ENCODE results near the gene RPS3.

RPS3 gene

DNA sequence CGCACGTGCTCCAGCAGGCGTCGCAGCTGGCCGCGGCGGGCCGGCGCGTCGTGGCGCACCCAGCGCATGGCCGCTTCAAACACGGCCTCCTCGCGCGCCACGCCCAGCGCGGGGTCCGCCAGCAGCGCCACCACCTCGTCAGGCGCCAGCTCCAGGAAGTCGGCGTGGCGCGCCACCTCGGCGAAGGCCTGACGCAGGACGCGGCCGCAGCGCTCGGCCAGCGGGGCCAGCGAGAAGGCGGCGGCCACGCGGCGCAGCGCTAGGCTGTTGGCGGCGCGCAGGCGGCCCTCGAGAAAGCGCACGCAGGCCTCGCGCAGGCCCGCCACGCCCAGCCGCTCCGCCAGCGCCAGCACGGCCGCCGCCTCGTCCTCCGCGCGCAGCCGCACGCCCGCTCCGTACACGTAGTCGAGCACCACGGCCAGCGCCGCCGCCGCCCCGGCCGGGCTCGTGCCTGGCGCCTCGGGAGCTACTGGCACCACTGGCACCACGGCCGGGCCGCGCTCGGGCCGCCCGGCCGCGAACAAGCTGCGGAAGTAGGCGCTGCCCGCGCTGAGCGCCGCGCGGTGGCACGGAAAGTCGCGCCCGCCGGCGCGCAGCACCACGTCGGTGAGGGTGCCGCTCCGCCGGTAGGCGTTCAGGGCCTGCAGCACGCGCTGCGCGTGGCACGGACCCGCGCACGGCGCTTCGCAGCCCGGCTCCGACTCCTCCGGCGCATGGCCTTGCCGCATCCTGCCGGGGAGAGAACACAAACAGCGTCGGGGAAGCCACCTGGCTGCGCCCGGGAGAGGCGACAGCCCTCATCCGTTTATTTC lies 30.8 kb downstream of the RPS3 start:
- TF ChIP-seq POLR2A (IDR thresholded peaks at IDR 0.05; ENCODE audit: low read depth, low read length), result no peak
- DNase-seq (ENCODE audit: insufficient read length, low spot score) (no peak), FAIRE-seq (no peak)

DNA sequence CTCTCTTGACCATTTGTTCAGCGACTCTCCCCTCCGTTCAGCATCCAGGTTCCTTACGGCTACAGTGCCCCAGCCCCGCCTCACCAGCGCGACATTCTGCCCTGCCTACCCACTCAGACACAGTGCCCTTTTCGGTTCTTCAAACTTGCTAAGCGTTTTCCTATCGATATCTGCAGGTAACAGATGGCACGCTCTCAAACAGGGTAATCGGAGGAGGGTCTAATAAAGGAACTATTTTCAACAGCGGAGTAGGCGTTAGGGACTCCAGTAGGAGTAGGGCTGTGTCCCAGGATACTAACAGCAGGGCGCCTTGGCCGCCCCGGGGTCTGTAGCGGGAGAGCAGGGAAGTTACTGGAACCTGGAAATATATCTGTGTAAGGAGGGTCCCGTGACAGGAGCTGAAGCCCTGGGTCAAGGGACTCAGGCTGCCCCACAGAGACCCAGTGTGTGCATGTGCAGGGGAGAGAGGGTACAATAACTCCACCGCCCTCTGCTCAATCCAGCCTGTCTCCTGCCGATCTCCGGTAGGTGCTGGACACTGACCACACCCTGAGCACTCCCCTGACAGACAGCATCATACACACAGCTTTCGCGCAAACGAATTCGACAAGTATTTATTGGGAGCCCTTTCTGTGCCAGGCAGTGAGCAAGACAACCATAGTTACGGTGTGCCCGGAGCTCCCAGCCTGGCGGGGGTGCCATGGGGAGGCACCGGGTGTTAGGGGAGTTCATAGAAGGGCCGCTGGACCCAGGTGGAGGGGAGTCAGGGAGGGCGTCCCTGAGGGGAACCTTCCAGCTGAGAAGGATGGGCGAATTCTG lies 31.6 kb downstream of the RPS3 start:
- TF ChIP-seq POLR2A (IDR thresholded peaks at IDR 0.05; ENCODE audit: low read depth, low read length), result no peak
- FAIRE-seq (no peak), DNase-seq (ENCODE audit: insufficient read length, low spot score) (no peak)

DNA sequence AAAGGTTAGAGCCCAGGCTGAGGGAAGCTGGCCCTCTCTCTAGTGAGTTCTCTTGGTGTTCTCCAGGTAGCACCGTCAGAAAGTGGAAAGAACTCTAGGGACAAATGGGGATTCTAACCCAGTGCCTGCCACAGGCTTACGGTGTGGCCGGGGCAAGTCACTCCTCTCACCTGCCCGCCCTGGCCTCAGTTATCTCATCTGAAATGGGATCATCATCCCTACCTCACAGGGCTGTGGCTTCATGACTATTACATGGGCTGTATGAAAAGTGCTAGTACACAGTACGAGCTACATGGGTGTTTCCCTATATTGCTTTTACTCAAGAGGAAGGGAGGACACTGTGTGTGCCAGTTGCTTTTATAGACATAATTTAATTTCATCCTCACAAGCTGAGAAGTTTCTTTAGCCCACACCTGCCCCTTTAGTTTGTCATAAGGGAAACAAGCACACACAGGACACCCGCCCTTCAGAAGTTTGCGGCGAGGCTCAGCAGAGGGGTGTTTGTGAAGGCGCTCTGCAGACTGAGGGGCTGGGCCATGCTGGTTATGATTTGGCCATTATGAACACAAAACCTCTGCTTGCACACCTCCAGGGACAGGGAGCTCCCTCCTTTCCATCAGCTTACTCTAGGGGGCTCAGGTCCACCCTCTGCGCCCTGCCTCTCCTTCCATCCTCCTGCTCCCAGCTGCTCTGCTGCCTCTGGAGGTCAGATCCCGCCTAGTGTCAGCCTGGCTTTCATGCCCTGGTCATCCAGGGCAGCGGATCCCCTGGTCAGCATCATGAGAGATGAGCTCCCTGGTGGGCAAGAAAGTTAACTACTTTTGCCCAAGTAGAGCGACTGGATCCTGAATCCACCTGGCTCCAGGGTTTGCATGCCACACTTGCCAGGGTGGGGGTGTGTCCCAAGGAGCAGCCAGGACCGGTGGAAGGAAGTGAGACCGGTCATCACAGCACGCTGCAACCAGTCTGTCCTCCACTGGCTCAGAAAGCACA lies 32.5 kb downstream of the RPS3 start:
- FAIRE-seq (no peak), DNase-seq (ENCODE audit: insufficient read length, low spot score) (no peak)
- TF ChIP-seq POLR2A (IDR thresholded peaks at IDR 0.05; ENCODE audit: low read depth, low read length), result no peak

DNA sequence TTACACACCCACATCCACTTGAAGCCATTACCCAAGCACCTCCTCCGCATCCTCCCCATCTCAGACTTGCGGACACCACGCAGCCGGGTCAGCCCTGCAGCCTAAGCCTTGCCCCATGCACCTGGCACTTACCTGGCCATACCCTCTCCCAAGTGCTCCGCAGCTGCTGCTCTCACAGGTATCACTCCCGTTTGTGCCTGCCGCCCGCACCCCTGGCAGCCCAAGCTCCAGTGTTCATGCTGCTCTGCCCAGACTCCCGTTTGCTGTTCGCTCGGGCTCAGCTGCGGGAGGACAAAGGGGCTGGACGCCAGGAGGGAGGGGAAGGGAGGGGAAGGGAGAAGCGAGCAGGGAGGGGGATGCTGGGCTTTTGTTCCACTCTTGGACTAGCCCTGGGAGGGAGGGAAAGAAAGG lies 33.6 kb downstream of the RPS3 start, which contains the start of gene KLHL35:
Gene KLHL35 (minus strand): TSS at position 293 of the 411 bp plus-strand sequence. CDS start 2,574 bp downstream, outside the sequence.
- TF ChIP-seq POLR2A (IDR thresholded peaks at IDR 0.05; ENCODE audit: low read depth, low read length), result no peak
- DNase-seq (ENCODE audit: insufficient read length, low spot score) (no peak), FAIRE-seq (no peak)

DNA sequence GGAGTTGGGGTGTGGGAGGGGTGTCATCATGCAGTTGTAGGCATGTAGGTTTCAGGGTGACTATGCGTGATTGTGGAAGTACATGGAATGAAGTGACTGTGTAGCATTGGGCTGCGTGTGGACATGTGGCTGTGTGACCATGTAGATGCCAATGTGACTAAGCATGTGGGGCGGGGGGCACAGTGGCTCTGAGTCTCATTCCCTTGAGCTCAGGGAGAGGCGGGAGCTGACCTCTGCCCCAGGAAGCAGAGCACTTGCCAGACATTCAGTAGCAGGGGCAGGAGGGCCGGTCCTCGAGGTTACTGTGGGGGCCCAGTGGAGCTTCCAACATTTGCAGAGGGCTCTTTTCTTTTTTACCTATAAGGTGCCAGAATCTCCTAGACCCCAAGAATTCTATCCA lies 34.1 kb downstream of the RPS3 start:
- no peak for TF ChIP-seq POLR2A (IDR thresholded peaks at IDR 0.05; ENCODE audit: low read depth, low read length)
- DNase-seq (ENCODE audit: insufficient read length, low spot score) (no peak), FAIRE-seq (no peak)

DNA sequence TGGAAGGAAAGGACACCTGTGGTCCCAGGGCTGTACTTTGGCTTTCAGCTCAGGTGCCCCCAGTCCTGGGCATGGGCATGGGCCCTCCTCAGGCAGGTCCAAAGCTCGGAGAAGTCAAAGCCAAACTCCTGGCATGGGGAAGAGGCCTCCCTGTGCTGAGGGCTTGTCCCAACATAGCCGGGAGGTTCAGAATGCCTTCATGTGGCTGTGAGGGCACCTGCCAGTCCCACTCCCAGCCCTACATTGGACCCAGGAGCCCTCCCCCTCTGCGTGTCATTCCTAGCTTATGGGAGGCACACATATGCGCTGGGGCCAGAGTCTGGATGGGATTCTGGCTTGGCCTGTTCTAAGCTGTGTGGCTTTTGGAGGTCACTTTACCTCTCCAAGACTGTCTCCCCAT lies 34.7 kb downstream of the RPS3 start:
- DNase-seq (ENCODE audit: insufficient read length, low spot score) (no peak), FAIRE-seq (no peak)
- no peak for TF ChIP-seq POLR2A (IDR thresholded peaks at IDR 0.05; ENCODE audit: low read depth, low read length)

DNA sequence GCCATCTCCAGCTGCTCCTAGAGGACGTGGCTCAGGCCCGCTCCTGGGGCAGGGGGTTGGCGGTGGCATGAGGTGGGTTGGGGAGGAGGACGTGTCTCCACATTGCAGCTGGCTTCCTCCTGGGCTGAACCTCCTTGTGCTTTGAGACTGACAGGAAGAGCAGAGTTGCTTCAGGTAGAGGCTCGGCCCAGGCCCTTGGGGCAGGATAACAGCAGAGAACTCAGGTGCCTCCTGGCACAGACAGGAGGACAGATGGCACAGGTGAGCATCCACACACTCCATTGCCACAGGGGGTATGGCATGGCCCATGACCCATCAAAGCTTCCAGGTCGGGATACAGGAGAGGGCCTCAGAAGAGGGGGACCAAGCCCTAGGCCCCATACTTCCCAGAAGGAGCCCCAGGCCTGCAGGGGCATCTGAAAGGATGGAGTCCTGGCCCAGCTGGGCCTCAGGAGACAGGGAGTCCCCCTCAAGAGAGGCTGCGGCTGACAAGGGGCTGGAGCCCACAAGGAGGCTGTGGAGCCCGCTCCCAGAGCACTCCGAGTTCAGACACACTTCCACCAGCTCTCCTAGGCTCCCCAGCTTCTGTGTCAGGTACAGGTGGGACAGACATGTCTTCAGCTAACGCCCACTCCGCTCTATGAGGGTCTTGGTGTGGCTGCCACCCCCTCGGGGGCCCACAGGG lies 35.7 kb downstream of the RPS3 start:
- no peak for FAIRE-seq
- no peak for TF ChIP-seq POLR2A (IDR thresholded peaks at IDR 0.05; ENCODE audit: low read depth, low read length)
- DNase-seq (ENCODE audit: insufficient read length, low spot score), result no peak

DNA sequence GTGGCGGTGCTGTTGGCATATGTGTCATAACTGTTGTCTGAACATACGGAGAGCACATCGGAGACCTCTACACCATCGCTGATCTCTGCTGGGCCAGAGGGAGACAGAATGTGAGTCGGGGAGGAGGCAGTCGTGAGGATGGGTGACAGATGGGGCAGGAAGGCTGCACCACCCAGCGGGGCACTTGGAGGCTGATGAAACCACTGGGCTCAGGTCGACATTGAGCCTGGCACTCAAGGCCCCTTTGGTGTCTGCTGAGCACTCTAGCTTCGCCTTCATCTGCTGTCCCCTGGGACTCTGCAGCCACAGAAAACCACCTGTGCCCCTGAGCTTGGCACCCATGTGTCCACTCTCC lies 36.2 kb downstream of the RPS3 start:
- TF ChIP-seq POLR2A (IDR thresholded peaks at IDR 0.05; ENCODE audit: low read depth, low read length), result no peak
- FAIRE-seq (no peak), DNase-seq (ENCODE audit: insufficient read length, low spot score) (no peak)

DNA sequence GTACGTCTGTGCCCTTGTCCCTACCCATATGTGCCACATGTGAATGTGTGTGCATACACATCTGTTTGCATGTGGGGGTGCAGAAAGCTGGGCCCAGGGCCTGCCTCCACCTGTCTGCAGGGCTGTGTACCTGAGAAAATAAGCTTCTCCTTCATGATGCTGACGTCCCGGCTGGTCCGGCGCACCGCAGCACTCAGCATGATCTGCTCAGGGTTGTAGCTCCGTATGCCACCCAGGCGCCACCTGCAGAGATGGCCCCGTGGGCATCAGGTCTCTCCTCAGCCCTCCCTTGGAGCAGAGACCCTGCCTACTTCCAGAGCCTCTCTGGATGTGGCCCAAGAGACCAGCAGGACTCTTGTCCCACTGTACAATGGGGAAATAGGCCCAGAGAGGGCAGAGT lies 37.5 kb downstream of the RPS3 start:
- DNase-seq (ENCODE audit: insufficient read length, low spot score) (no peak), FAIRE-seq (no peak)
- TF ChIP-seq POLR2A (IDR thresholded peaks at IDR 0.05; ENCODE audit: low read depth, low read length), result no peak

DNA sequence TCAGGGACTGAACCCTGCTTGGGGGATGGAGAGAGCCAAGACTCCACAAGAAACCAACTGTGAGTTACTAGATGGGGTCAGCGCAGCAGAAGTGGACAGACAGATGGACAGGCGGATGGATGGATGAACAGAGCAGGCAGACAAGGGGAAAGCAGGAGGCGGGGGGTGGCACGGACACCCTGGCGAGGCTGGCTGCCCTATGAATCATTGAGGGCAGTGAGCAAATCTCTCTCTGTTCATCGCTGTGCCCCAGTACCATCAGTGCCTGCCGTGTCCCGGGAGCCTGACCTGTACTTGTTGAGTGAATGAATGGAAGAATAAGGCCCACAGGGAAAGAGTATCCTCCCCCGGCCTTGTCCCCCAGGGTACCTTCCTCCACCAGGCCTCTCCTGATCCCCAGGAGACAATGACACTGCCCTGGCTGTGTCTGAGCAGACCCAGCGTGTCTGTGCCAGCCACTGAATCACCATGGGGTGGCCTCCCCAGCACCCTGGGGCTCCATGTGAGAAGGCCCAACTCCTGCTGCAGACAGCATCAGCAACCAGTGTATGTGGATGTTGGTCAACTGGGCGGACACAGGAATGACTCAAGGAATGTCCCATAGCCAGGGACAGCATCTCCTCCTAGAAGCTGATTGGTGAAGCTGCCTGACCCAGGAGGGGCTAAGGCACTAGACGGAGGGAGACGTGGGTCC lies 38.8 kb downstream of the RPS3 start:
- no peak; the same call in 1 of the 2 replicates for TF ChIP-seq POLR2A (IDR thresholded peaks at IDR 0.05; ENCODE audit: low read depth, low read length)
- DNase-seq (ENCODE audit: insufficient read length, low spot score), result peak; percentile 87
- FAIRE-seq, result no peak

DNA sequence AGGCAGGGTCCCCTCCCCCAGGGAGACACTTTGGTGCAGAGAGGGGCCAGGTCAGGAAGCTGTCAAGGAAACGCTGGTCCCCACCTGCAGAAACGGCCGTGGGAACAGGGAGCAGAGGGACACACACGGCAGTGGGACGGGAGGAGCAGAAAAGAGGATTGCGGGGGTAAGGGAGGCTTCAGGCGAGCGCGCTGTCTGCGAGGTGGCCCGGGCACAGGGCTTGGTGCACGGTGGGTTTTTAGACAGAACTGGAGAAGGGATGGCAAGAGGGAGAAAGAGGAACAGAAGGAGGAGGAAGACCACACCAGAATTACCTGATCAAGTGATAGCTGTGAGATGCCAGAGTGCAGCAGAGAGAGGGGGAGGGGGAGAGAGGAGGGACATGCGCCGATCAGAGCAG lies 39.7 kb downstream of the RPS3 start:
- DNase-seq (ENCODE audit: insufficient read length, low spot score) (no peak), FAIRE-seq (no peak)
- TF ChIP-seq POLR2A (IDR thresholded peaks at IDR 0.05; ENCODE audit: low read depth, low read length), result no peak

DNA sequence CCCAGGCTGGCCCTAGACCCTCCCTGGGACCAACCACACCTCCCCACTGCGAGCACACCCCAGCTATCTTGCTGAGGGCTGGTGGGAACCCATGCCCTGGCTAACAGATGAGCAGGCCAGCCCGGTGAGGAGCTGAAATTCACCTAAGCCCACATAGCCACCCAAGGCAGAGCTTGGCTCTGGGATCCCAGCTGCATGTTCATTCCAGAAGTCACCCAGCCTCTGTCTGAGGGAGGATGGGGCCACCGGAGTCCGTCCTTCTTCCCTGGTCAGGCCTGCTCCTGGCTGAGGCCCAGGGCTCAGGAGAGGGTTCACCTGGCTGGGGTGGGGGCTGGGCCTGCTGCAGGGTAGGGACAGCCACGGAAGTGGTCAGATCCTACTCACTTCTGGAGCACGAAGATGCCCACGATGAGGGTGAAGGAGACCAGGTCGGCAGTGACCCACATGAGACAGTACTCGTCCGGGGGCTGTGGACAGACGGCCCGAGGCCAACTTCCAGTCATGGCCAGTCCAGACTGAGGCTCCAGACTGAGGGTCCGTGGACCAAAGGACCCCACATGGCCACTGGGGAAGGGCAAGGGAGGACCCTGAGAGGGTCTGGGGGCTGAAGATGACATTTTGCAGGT lies 40.3 kb downstream of the RPS3 start:
- DNase-seq (ENCODE audit: insufficient read length, low spot score) (no peak), FAIRE-seq (no peak)
- no peak for TF ChIP-seq POLR2A (IDR thresholded peaks at IDR 0.05; ENCODE audit: low read depth, low read length)
